Stimulated activated CD8-positive, alpha-beta memory T cell treated with anti-CD3 and anti-CD28 coated beads, Interleukin-15, amount 100 ng/mL, for 4 hours (primary cell): ENCODE data around the gene SNN.

Source experiments
- DNase-seq, 2 donors: peaks; one replicate each; pipeline ENCODE4 v3.0.0-alpha.2; 2020; ENCODE audit warnings: low read depth in 2 of 2

The SNN gene

DNA sequence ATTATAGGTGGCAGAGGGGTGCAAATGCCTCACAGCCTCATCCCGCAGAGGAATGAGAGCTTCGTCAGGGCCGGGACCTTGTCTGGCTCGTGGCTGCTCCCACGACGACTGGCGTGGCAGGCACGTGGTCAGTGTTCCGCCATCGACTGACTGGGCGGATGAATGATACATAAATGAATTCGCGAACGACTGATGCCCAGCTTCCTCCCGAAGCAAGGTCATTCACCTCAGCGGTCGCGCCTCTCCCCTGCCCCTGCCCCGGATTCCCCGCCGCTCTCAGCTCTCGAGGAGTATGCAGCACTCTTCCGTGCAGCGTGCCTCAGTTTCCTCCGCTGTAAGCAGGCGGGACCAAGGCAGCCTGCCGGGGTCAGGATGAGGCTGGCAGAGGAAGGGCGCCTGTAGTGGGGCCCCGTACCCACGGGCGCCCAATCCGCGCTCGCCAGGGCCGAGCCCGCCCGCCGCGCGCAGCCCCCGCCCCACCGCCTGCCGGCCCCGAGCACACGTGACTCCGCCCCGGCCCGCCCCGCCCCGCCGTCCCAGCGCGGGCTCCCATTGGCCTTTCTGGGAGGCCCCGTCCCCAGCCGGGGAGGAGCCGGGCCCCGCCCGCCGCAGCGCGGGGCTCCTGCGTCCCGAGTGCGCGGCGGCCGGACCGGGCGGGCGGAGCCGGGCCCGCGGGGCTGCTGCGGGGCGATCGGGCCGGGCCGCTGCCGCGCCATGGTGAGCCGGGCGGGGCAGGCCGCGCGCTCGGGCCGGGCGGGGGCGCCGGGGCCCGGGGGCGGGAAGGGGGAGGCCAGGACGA, at the start of gene SNN:
Gene SNN, plus strand, starts transcription at position 632 of the 799 bp plus-strand sequence. CDS start 7,605 bp downstream, outside the sequence.
- DNase-seq = peak; percentile 60 to 73

DNA sequence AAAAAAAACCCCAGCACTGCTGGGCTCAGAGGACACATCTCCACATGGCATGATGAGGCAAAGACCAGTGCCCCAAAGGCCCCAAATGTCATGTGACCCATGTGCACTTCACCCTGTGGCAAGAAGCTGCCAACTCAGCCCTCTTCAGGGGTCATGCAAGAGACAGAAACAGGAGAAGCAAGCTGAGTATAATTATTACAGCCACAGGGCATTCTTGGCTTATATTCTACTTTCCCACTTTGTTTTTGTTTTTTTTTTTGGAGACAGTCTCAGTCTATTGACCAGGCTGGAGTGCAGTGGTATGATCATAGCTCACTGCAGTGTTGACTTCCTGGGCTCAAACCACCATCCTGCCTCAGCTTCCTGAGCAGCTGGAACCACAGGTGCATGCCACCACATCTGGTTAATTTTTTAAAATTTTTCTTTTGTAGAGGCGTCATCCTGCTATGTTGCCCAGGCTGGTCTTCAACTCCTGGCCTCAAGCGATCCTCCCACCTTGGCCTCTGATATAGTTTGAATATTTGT, 48.9 kb upstream of the SNN start:
- DNase-seq = no peak

DNA sequence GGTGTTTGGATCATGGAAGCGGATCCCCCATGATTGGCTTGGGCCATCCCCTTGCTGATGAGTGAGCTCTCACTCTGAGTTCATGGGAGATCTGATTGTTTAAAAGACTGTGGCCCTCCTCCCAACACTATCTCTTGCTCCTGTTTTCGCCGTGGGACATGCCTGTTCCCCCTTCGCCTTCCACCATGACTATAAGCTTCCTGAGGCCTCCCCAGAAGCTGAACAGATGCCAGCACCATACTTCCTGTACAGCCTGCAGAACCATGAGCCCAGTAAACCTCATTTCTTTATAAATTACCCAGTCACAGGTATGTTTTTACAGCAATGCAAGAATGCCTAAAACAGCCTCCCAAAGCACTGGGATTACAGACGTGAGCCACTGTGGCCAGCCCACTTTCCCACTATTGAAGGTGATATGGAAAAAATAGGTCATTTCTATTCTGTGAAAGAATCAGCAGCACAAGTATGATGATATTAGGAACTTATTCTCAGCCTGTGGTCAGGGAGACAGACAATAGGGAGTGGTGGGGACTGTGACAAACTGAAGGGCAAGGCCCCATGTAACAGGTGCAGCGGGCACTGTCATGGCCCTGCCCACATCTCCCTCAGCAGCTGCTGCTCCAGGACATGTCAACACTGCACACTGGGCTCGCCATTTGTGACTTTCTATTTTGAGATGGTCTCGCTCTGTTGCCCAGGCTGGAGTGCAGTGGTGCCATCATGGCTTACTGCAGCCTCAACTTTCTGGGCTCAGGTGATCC, 47.8 kb upstream of the SNN start:
- no peak for DNase-seq

DNA sequence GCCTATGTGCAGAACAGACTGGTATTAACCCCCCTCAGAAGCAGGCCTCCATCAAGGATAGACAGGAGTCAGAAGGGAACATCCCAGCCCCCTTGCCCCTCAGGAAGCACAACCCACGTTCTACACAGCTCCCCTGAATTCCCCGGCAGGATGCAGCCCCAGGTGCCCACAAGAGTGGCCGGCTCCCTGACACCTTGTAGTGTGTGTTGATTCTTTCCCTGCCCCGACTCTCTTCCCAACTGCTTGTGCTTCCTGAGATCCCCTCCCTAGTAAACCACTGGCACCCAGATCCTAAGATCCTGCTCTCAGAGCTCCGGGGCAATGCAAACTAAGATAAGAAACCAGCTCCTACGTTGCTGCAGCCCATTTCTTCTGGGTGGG, 46.7 kb upstream of the SNN start:
- DNase-seq = no peak

DNA sequence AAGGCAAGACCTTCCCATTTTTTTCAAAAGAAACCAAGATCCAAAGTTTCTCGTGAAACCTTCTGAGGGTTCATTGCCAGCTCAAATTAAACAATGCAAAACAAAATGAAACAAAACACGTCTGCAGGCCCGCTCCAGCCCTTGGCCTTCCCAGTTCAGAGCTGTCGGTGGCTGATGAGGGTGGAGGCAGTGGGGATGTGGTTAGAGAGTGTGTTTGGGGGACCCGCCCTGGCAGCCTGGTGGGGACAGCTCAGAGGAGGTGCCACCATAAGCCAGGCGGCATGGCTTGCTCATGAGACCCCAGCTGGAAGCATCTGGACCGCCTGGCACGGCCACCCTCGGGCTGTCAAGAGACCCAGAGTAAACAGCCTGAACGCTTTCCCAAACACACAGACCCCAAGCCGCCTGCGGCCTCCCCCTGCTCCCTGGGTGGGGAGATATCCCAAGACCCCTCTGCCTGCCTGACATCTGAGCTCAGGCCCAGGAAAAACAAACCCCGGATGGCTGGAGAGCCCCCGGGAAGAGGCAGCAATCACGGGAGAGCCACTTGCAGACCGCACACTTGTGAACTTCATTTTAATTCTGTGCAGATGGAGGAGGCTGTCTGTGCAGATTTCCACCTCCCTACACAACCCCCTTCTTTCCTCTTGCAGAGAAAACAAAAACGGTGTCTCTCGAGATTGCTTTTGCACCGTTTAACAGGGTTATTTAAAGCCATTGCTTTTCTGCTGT, 46.2 kb upstream of the SNN start:
- DNase-seq = no peak

DNA sequence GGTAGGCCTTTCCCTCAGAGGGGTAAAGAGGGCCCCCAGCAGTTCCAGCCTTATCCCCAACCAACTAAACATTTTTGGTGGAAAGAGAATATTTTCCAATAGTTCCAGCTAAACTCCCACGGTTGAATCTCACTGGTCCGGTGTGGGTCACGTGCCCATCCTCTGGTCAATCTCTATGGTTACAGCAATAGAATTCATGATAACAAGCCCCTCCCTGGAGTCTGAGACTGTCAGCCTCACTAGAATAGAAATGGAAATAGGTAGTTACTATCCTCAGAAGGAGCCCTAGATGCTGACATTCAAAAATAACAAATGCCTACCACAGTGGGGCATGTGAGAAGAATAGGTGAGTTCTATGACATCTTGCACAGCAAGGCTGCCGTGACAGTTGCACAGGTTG, 44.0 kb upstream of the SNN start:
- DNase-seq = no peak

DNA sequence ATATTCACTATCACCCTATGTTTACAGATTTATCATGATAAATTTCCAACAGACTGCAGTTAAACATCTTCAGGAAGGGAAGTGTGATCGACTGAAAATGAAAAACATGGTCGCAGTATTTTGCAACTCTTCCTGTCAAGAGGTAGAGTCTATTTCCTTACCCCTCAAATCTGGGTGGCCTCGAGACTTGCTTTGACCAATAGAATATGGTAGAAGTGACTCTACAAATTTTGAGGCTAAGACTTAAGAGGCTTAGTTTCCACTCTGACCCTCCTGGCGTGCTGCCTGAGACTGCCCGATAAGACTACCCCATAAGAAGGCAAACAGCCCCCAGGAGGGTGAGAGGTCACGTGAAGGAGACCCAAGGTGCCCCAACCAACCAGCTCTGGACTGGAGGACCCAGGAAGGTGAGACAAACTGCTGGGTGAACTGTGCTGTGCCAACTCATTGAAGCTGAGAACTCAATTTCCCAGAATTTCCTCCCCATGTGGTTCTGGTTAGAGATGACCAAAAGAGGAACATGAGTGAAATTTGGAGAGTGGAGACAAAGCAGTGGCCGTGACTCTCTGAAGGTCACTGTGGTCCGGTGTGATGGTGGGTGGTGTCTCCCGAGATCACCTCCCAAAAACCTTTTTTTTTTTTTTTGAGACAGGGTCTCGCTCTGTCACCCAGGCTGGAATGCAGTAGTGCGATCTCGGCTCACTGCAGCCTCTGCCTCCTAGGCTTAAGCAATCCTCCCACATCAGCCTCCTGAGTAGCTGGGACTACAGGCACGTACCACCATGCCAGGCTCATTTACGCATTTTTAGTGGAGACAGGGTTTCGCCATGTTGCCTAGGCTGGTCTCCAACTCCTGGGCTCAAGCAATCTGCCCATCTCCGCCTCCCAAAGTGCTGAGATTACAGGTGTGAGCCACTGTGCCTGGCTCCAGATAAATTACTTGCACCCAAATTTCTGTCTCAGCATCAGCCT, 43.3 kb upstream of the SNN start:
- no peak for DNase-seq

DNA sequence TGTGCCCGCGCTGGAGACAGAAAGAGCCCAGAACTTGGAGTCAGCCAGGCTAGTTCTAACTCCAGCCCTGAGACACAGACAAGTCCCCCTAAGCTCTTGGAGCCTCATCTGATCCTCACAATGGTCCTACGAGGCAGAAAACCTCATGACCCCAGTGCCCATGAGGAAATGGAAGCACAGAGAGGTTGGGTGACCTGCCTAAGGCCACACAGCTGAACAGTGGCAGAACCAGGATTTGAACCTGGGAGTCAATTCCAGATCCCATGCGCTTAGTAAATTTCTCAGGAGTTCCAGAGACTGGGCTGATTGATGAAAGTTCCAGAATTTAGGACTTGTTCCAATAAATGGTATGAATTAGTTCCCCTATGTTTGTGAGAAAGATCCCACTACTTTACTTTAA, 42.5 kb upstream of the SNN start:
- no peak for DNase-seq

DNA sequence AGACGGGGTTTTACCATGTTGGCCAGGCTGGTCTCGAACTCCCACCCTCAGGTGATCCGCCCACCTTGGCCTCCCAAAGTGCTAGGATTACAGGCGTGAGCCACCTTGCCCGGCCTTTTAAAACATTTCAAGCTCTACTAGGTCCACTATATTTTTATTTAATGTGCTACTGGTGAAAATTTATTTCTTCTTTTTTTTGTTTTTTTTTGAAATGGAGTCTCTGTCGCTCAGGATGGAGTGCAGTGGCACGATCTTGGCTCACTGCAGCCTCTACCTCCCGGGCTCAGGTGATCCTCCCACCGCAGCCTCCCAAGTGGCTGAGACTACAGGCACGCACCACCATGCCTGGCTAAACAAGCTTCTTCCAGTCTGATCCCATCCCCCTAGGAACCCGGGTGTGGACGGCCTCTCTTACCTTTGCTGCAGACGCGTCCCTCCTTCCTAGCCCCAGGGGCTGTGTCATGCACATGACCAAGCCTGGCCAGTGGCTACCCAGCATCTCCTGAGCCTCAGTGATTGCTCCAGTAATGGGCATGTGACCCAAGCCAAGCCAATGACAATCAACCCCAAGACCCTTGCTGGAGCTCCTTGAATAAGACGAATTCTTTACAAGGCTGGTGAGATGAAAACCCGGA, 41.5 kb upstream of the SNN start:
- no peak for DNase-seq

DNA sequence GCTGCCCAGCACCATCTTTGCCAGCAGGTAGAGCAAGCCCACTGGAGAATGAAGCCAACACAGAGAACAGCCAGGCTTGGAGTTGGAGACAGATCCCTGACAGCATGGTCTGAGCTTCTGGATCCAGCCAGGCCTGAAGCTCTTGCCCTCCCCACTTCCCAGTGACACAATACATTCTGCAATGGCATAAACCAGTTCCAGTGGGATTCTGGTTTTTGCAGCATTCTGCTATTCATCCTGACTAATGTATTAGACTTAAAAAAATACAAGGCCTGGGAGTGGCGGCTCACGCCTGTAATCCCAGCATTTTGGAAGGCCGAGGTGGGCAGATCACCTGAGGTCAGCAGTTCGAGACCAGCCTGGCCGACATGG, 41.0 kb upstream of the SNN start:
- no peak for DNase-seq

DNA sequence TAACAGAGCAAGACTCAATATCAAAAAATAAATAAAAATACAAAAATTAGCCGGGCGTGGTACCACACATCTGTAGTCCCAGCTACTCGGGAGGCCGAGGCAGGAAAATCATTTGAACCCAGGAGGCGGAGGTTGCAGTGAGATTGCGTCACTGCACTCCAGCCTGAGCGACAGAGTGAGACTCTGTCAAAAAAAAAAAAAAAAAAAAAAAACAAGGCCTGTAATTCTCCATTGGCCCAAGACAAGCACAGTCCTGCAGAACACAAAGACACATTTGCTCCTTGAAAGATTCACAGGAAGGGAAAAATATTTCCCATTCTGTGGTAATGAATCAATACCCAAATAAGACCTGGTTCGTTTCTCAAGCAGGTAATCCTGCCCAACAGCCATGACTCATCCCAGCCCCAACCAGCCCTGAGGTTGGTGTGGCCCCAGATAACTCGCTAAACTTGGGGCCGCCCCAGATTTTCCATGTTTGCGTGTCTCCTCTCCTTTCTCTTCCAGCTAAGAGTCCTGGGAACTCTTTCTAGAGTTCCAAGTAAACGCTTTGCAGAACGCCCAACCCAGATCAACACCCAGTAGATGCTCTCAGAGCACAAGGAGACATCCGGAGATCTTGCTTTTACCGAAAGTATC, 40.3 kb upstream of the SNN start:
- no peak for DNase-seq

DNA sequence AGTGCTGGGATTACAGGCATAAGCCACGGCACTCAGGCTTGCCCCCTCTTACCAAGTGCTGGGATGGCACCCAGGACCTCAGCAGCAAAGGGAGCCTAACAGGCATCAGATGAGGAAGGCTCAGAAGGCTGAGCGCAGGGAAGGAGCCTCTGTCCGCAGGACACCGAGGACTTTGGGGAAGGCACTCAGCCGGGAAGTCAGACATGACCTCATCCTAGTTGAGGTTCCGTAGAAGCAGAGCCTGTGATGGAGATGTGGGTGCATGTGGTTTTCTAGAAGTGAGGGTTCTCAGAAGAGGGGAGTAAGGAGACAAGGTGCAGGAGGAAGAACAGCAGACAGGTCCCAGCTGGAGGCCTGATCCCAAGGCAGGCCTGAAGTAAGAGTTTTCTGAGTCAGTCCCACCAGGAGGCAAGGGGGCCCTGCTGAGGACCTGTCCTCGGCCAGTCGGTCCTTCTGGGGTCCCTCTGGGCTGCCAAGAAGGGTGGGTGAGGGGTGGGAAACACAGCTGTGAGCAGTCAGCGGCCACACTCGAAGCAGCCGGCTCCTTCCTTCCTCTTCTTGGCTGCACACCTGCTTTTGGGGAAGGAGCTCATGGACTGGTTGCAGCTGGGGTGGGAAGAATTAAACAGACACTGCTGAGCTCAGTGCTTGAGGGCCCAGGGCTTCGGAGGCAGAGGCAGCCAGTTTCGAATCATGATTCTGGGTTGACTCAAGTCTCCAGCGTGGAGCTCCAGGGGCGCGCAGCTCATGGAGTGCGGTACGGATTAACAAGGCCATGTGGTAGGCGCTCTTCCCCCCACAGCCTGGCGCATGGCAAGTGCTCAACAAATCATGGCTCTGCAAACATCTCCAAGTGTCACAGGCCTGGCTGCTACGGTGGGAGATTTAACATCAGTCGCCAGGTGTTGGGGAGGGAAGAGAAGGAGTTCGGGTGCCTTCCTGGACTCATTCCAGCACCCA, 38.9 kb upstream of the SNN start:
- no peak for DNase-seq

DNA sequence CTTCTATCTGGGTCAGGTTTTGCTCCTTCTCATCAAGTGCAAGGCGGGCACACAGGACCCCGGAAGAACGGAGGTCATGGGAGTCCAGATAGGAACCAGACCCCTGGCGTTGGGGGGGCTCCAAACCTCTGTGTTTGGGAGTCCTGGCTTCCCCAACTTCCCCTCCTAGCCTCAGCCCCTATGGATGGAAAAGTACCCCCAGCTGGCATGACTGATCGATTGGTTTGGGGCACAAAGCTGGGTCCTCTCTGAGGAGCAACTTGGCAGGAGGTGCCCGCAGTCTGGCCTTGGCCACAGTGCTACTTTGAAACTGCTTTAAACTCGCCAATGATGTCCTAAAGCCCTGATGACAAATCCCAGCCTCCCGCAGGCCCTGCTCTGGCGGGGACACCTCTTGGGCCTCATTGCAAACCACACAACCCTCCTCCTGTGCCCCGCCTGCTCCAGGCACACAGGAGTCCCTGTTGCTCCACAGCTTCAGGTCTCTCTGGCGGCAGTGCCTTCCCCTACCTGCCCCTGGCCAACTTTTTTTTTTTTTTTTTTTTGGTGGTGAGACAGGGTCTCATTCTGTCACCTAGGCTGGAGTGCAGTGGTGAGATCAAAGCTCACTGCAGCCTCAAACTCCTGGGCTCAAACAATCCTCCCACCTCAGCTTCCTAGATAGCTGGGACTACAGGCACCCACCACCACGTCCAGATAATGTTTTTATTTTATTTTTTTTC, 38.0 kb upstream of the SNN start:
- no peak for DNase-seq

DNA sequence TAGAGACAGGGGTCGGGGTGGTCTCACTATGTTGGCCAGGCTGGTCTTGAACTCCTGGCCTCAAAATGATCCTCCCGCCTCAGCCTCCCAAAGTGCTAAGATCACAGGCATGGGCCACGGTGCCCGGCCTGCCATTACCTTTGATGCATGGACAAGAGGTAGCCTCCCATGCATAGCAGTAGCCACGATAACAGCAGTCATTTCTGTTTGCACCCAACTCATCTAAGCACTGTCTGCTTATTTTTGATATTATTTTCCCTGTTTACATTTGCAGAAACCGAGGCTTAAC, 37.5 kb upstream of the SNN start:
- no peak for DNase-seq

DNA sequence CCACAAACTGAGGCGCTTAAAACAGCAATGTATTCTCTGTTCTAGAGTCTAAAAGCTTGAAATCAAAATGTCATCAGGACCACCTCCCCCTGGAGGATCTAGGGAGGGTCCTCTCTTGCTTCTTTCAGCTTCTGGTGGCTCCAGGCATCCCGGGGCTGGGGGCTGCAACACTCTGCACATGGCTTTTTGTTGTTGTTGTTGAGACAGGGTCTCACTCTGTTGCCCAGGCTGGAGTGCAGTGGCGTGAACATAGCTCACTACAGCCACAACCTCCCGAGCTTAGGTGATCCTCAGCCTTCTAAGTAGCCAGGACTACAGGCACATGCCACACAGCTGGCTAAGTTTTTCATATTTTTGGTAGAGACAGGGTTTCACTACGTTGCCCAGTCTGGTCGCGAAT, 37.0 kb upstream of the SNN start:
- DNase-seq = no peak

DNA sequence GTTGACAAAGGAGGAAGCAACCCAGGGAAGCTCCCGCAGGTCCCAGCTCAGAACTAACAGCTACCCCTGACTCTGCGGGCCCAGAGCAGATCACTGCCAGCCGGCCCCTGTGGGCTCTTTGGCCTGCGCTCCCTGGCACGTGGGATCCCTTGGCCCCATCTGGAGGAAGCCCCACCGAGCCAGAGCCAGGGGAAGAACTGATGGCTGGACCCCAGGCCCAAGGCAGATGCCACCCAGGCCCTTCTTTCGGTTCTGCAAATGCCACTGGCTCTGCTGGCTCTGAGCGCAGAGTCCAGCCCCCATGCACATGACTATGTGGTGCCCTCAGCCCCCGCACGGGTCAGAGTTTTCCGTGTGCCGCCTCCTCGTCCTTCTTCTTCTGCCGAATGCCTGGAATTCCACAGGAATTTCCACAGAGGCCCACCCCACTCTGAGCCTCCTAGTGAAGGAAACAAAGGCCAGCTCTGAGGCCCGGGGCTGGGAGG, 35.8 kb upstream of the SNN start:
- no peak for DNase-seq

DNA sequence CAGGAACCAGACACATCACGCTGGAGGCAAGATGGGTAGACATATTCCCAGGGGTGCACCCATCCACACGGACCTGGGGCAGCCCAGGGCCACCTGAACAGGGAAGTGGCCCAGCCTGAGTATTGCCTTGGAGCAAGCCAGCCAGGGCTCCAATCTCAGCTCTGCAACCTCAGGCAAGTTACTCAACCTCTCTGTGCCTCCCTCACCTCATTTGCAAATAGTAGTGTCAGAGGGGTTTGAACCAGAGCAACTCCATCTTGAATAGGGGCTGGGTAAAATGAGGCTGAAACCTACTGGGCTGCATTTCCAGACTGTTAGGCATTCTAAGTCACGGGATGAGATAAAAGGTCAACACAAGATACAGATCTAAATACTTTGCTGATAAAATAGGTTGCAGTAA, 35.1 kb upstream of the SNN start:
- no peak for DNase-seq

DNA sequence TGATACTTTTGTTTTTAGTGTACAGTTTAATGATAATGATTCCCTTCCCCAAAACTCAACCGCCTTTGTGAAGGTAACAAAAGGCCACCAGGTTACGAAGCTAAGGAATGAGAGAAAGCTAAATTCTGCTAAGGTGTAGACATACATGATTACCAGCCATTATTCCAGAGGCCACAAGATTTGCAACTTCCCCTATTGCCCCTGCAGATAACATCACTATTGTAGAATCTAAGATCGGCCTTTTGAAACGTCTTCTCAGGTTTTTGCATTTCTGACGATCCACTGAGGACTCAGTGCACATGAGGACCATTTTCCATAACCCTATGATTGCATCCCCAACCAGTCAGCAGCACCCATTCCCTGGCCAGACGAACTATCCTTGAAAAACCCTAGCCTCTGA, 33.9 kb upstream of the SNN start:
- DNase-seq = no peak
